Fibroblast of skin of back (primary cell): ENCODE measurements around the gene C3orf20.

ENCODE experiments used
- DNase-seq: peaks from one replicate; pipeline ENCODE4 v3.0.0-alpha.2; 2013

Gene C3orf20

GRCh38 chr3:14818804-14819500 lies 144.0 kb downstream of the C3orf20 start, which contains the start of gene FGD5:
Gene FGD5, plus strand, starts transcription at chr3:14818962. Its CDS starts 110 bp downstream, at chr3:14819072.
- no peak for DNase-seq

- no peak for DNase-seq
Observed at GRCh38 chr3:14819671-14820070, 144.7 kb downstream of the C3orf20 start.

DNA sequence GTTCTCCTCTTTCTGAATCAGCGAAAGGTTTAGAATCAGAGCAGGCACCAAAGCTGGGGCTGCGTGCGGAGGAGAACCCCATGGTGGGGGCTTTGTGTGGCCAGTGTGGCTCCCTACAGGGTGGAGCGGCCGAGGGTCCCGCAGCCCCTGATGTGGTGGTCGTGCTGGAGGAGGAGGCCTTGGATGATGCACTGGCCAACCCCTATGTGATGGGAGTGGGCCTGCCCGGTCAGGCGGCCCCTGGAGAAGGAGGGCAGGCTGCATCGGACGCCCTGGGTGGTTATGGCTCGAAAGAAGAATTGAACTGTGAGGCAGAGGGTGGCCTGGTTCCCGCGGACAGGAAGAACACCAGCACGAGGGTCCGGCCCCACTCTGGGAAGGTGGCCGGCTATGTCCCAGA lies 145.2 kb downstream of the C3orf20 start:
- no peak for DNase-seq

DNA sequence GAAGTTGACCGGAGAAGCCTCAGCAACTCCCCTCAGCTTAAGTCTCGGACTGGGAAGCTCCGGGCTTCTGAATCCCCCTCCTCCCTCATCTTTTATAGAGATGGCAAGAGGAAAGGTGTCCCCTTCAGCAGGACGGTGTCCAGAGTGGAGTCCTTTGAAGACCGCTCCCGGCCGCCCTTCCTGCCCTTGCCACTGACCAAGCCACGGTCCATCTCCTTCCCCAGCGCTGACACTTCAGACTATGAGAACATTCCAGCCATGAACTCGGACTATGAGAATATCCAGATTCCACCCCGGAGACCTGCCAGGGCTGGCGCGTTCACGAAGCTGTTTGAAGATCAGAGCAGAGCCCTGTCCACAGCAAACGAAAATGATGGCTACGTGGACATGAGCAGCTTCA lies 146.2 kb downstream of the C3orf20 start:
- no peak for DNase-seq

DNA sequence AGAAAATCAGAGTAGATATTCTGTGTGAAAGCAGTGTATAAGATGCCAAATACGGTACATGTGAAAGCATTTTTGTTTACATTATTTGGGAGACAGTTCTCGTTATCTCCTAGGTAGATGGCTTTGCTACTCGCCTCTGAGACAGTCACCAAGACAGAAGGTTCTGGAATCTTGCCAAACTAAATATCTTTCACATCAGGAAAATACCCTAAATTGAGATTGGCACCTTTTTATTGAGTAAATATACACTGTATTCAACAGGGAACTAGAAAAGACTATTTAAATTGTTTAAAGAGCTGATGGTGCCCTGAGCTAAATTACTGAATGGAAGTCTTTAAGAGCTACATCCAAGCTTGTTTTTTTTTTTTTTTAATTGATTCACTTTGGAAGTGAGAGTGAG lies 147.2 kb downstream of the C3orf20 start:
- DNase-seq = no peak
